Central memory CD8-positive, alpha-beta T cell (primary cell): ENCODE data around the gene TSPAN31.
"Not testable (repeated sequence)": the region's sequence is repeated elsewhere in the genome, so short reads cannot be mapped to it uniquely, and the experiment has no call there.

ENCODE experiments used
- ATAC-seq: fragments of 150-1000 bp; cut with Tn5 transposase; replicated peaks from 2 replicates; pipeline ENCODE4 v1.10.0; 2022; ENCODE audit warnings: mild to moderate bottlenecking, moderate FRiP score, moderate number of reproducible peaks; ENCODE audit not compliant: poor library complexity, severe bottlenecking; ENCODE audit errors: extremely low read depth
- DNase-seq, 2 donors: peaks; one replicate each; pipeline ENCODE4 v3.0.0; 2021; ENCODE audit warnings: low spot score in 2 of 2
- H3K27ac Mint-ChIP-seq: one replicate; pipeline ENCODE4 v1.8.0; 2022; ENCODE audit warnings: low read depth, mild to moderate bottlenecking, moderate library complexity, mixed read lengths
- H3K27me3 Mint-ChIP-seq: one replicate; pipeline ENCODE4 v1.8.0; 2022; ENCODE audit warnings: mixed read lengths
- H3K36me3 Mint-ChIP-seq: one replicate; pipeline ENCODE4 v1.8.0; 2022; ENCODE audit warnings: mild to moderate bottlenecking, moderate library complexity, mixed read lengths; ENCODE audit not compliant: insufficient read depth
- H3K4me1 Mint-ChIP-seq: one replicate; pipeline ENCODE4 v1.8.0; 2022; ENCODE audit warnings: mixed read lengths
- H3K4me3 Mint-ChIP-seq: one replicate; pipeline ENCODE4 v1.8.0; 2022; ENCODE audit warnings: mild to moderate bottlenecking, moderate library complexity, mixed read lengths
- H3K9me3 Mint-ChIP-seq: one replicate; pipeline ENCODE4 v1.8.0; 2022; ENCODE audit warnings: mixed read lengths

TSPAN31 gene

GRCh38 chr12:57717131-57717530, 27.7 kb upstream of the TSPAN31 start:
- Mint-ChIP-seq H3K4me1 (peaks cover 8% of the 10 kb centered on the region), H3K36me3 (peaks cover 40% of the 10 kb centered on the region), H3K9me3 (no peaks in the 10 kb centered on the region), H3K27me3 (no peaks in the 10 kb centered on the region), H3K27ac (no peak overlapping the region), H3K4me3 (no peak overlapping the region)
- DNase-seq (no peak), ATAC-seq (no peak)

- H3K36me3 Mint-ChIP-seq = peaks cover 40% of the 10 kb centered on the region
- H3K9me3 Mint-ChIP-seq = no peaks in the 10 kb centered on the region
- DNase-seq (no peak), ATAC-seq (no peak)
- H3K4me3 Mint-ChIP-seq = no peak overlapping the region
- H3K4me1 Mint-ChIP-seq = peaks cover 11% of the 10 kb centered on the region
- no peaks in the 10 kb centered on the region for H3K27me3 Mint-ChIP-seq
- H3K27ac Mint-ChIP-seq = peak overlapping the region; percentile 58
These were observed 26.8 kb upstream of the TSPAN31 start for GRCh38 chr12:57717846-57718640.

- peak overlapping the region; percentile 23 for H3K27ac Mint-ChIP-seq
These were observed 26.0 kb upstream of the TSPAN31 start for GRCh38 chr12:57718641-57719528.

GRCh38 chr12:57719777-57720605, 24.8 kb upstream of the TSPAN31 start:
- Mint-ChIP-seq H3K27ac (peak overlapping the region; percentile 23), H3K4me3 (no peak overlapping the region), H3K36me3 (peaks cover 38% of the 10 kb centered on the region), H3K4me1 (peaks cover 28% of the 10 kb centered on the region), H3K9me3 (no peaks in the 10 kb centered on the region), H3K27me3 (no peaks in the 10 kb centered on the region)
- no peak for DNase-seq
- ATAC-seq = no peak

More at GRCh38 chr12:57718641-57719528, 26.0 kb upstream of the TSPAN31 start:
- Mint-ChIP-seq H3K4me3 (no peak overlapping the region), H3K27me3 (no peaks in the 10 kb centered on the region), H3K9me3 (no peaks in the 10 kb centered on the region), H3K4me1 (peaks cover 19% of the 10 kb centered on the region), H3K36me3 (peaks cover 38% of the 10 kb centered on the region)
- ATAC-seq = no peak
- no peak for DNase-seq

GRCh38 chr12:57720606-57721595, 23.9 kb upstream of the TSPAN31 start:
- ATAC-seq (no peak), DNase-seq (no peak)
- H3K9me3 Mint-ChIP-seq = no peaks in the 10 kb centered on the region
- no peak overlapping the region for H3K27ac Mint-ChIP-seq
- no peak overlapping the region for H3K4me3 Mint-ChIP-seq
- peaks cover 31% of the 10 kb centered on the region for H3K4me1 Mint-ChIP-seq
- peaks cover 41% of the 10 kb centered on the region for H3K36me3 Mint-ChIP-seq
- H3K27me3 Mint-ChIP-seq = no peaks in the 10 kb centered on the region

GRCh38 chr12:57721846-57722608, 22.8 kb upstream of the TSPAN31 start:
- not testable (repeated sequence) for H3K9me3 Mint-ChIP-seq, H3K27me3 Mint-ChIP-seq, H3K27ac Mint-ChIP-seq, DNase-seq, ATAC-seq, H3K4me3 Mint-ChIP-seq
- Mint-ChIP-seq H3K36me3 (peaks cover 39% of the 10 kb centered on the region), H3K4me1 (peaks cover 31% of the 10 kb centered on the region)

- ATAC-seq (no peak), DNase-seq (no peak)
- no peaks in the 10 kb centered on the region for H3K9me3 Mint-ChIP-seq
- peaks cover 39% of the 10 kb centered on the region for H3K36me3 Mint-ChIP-seq
- no peaks in the 10 kb centered on the region for H3K27me3 Mint-ChIP-seq
- no peak overlapping the region for H3K4me3 Mint-ChIP-seq
- H3K4me1 Mint-ChIP-seq = peaks cover 34% of the 10 kb centered on the region
- no peak overlapping the region for H3K27ac Mint-ChIP-seq
These were observed 21.9 kb upstream of the TSPAN31 start for GRCh38 chr12:57722716-57723629.

GRCh38 chr12:57723630-57723962, 21.2 kb upstream of the TSPAN31 start:
- no peak for ATAC-seq
- H3K4me1 Mint-ChIP-seq = peaks cover 39% of the 10 kb centered on the region
- no peaks in the 10 kb centered on the region for H3K27me3 Mint-ChIP-seq
- no peak overlapping the region for H3K27ac Mint-ChIP-seq
- no peak overlapping the region for H3K4me3 Mint-ChIP-seq
- H3K36me3 Mint-ChIP-seq = peaks cover 42% of the 10 kb centered on the region
- no peak for DNase-seq
- no peaks in the 10 kb centered on the region for H3K9me3 Mint-ChIP-seq

GRCh38 chr12:57724003-57724935, 20.6 kb upstream of the TSPAN31 start:
- Mint-ChIP-seq H3K27me3 (no peaks in the 10 kb centered on the region), H3K36me3 (peaks cover 43% of the 10 kb centered on the region), H3K4me3 (no peak overlapping the region), H3K9me3 (no peaks in the 10 kb centered on the region), H3K27ac (peak overlapping the region; percentile 87), H3K4me1 (peaks cover 39% of the 10 kb centered on the region)
- ATAC-seq = no peak
- DNase-seq = no peak
